H1 (cell line): ENCODE results near the gene ZNF333. TPM values are rescaled to one million over a fixed set of nuclear protein-coding genes. Genes with fewer than 3 reads are reported as not detected.

ENCODE experiments used
- CTCF ChIA-PET: fragments of 300-600 bp; sonication (Branson Sonifier 250); formaldehyde crosslinking; loops from one replicate; lab custom pipeline; 2021; ENCODE audit not compliant: partially characterized antibody; lab: Charles Lee
- POLR2A ChIA-PET: fragments of 300-600 bp; sonication (Branson Sonifier 250); formaldehyde crosslinking; loops from one replicate; lab custom pipeline; 2021; ENCODE audit warnings: inconsistent platforms; ENCODE audit not compliant: partially characterized antibody; lab: Charles Lee
- DNase-seq, 2 experiments: peaks; one replicate each; pipeline versions ENCODE4 v3.0.0 to v3.0.0-alpha.2; 2010 to 2022; ENCODE audit warnings: low spot score in 2 of 2, low read depth in 1 of 2, mixed read lengths in 1 of 2
- FAIRE-seq: peaks from 2 replicates; lab custom pipeline; 2011; peaks lifted over from hg19 to GRCh38; lab: Jason Lieb, UNC
- H2AFZ ChIP-seq: 2 replicates; pipeline ENCODE4 v1.8.1; 2012; ENCODE audit warnings: low read length, inconsistent platforms
- H2AK5ac ChIP-seq: 2 replicates; pipeline ENCODE4 v1.6.1; 2013; ENCODE audit warnings: low read depth, low read length
- H2BK120ac ChIP-seq: replicated peaks from 2 replicates; pipeline ENCODE3; 2013; ENCODE audit warnings: low read depth, low read length, inconsistent platforms
- H2BK12ac ChIP-seq: 2 replicates; pipeline ENCODE4 v1.6.1; 2013; ENCODE audit warnings: low read depth, low read length
- H2BK15ac ChIP-seq: 2 replicates; pipeline ENCODE4 v1.6.1; 2013; ENCODE audit warnings: low read length
- H2BK20ac ChIP-seq: 2 replicates; pipeline ENCODE4 v1.6.1; 2013; ENCODE audit warnings: low read length
- H2BK5ac ChIP-seq: 2 replicates; pipeline ENCODE4 v1.6.1; 2013; ENCODE audit warnings: low read depth, low read length
- H3K14ac ChIP-seq: 2 replicates; pipeline ENCODE4 v1.6.1; 2013; ENCODE audit warnings: inconsistent platforms; ENCODE audit not compliant: insufficient read length
- H3K18ac ChIP-seq: 2 replicates; pipeline ENCODE4 v1.6.1; 2013; ENCODE audit warnings: low read length; ENCODE audit errors: extremely low read depth
- H3K23ac ChIP-seq: 2 replicates; pipeline ENCODE4 v1.6.1; 2013; ENCODE audit warnings: inconsistent platforms; ENCODE audit not compliant: insufficient read length
- H3K23me2 ChIP-seq: 2 replicates; pipeline ENCODE4 v1.6.1; 2013; ENCODE audit warnings: low read depth, low read length
- H3K27ac ChIP-seq: 2 replicates; pipeline ENCODE4 v1.6.1; 2011; ENCODE audit warnings: low read depth, low read length, inconsistent platforms
- H3K27me3 ChIP-seq, 4 experiments: replicated peaks in 1 of 4; 1 replicate in 1 of 4; 2 replicates in 3 of 4; pipeline versions ENCODE4 v1.6.1 to v1.8.1; 2011 to 2013; ENCODE audit warnings: low read length in 3 of 4, mild to moderate bottlenecking in 3 of 4, inconsistent platforms in 2 of 4, mixed read lengths in 2 of 4, moderate library complexity in 1 of 4; ENCODE audit not compliant: control insufficient read depth in 3 of 4, insufficient read depth in 3 of 4; ENCODE audit errors: extremely low read depth in 1 of 4
- H3K36me3 ChIP-seq, 4 experiments: 2 replicates each; pipeline versions ENCODE4 v1.6.1 to v1.8.1; 2011 to 2013; ENCODE audit warnings: mild to moderate bottlenecking in 4 of 4, low read length in 3 of 4, moderate library complexity in 2 of 4, control low read depth in 1 of 4, inconsistent platforms in 1 of 4; ENCODE audit not compliant: insufficient read depth in 4 of 4, control insufficient read depth in 2 of 4
- H3K4ac ChIP-seq: replicated peaks from 2 replicates; pipeline ENCODE3; 2013; ENCODE audit warnings: low read length, low read depth, mixed read lengths, inconsistent platforms; ENCODE audit not compliant: insufficient read length
- H3K4me1 ChIP-seq, 4 experiments: replicated peaks in 1 of 4; 1 replicate in 1 of 4; 2 replicates in 3 of 4; pipeline versions ENCODE4 v1.6.1 to v1.8.1; 2011 to 2013; ENCODE audit warnings: low read length in 3 of 4, inconsistent platforms in 2 of 4, mixed read lengths in 1 of 4; ENCODE audit not compliant: insufficient read depth in 4 of 4, control insufficient read depth in 3 of 4
- H3K4me2 ChIP-seq, 2 experiments: 2 replicates each; pipeline versions ENCODE4 v1.6.1 to v1.8.1; 2011 to 2013; ENCODE audit warnings: low read depth in 2 of 2, low read length in 2 of 2, control low read depth in 1 of 2, inconsistent platforms in 1 of 2, mild to moderate bottlenecking in 1 of 2; ENCODE audit not compliant: insufficient read depth in 1 of 2
- H3K4me3 ChIP-seq, 4 experiments: fragments of 200-600, 300-600 bp in 1 of 4; sonication (generic), shearing (Covaris generic), sonication (Bioruptor Twin) in 1 of 4; 2 replicates each; pipeline versions ENCODE4 v1.5.1 to v1.8.1; 2011 to 2016; ENCODE audit warnings: low read length in 4 of 4, low read depth in 3 of 4, control low read depth in 2 of 4, inconsistent platforms in 2 of 4, mild to moderate bottlenecking in 2 of 4, mixed read lengths in 1 of 4, moderate library complexity in 1 of 4; ENCODE audit not compliant: insufficient read depth in 2 of 4; ENCODE audit errors: extremely low read depth in 1 of 4
- H3K56ac ChIP-seq: replicated peaks from 2 replicates; pipeline ENCODE3; 2013; ENCODE audit warnings: low read depth, mild to moderate bottlenecking, mixed read lengths, low read length, inconsistent platforms; ENCODE audit not compliant: insufficient read length
- H3K79me1 ChIP-seq: 2 replicates; pipeline ENCODE4 v1.6.1; 2013; ENCODE audit warnings: low read depth, low read length, control low read depth
- H3K79me2 ChIP-seq, 2 experiments: 2 replicates each; pipeline versions ENCODE4 v1.6.1 to v1.8.1; 2012 to 2013; ENCODE audit warnings: low read length in 2 of 2, mild to moderate bottlenecking in 2 of 2, inconsistent platforms in 1 of 2; ENCODE audit not compliant: insufficient read depth in 2 of 2, control insufficient read depth in 1 of 2
- H3K9ac ChIP-seq, 4 experiments: replicated peaks in 1 of 4; 1 replicate in 1 of 4; 2 replicates in 3 of 4; pipeline versions ENCODE4 v1.6.1 to v1.8.1; 2011 to 2013; ENCODE audit warnings: low read depth in 3 of 4, low read length in 3 of 4, control low read depth in 2 of 4, mild to moderate bottlenecking in 2 of 4, moderate library complexity in 2 of 4, inconsistent platforms in 1 of 4; ENCODE audit errors: extremely low read depth in 1 of 4
- H3K9me3 ChIP-seq, 2 experiments: 2 replicates each; pipeline versions ENCODE4 v1.6.1 to v1.8.1; 2012 to 2013; ENCODE audit warnings: mild to moderate bottlenecking in 2 of 2, moderate library complexity in 2 of 2, control low read depth in 1 of 2, inconsistent platforms in 1 of 2, low read depth in 1 of 2, low read length in 1 of 2, mixed read lengths in 1 of 2; ENCODE audit not compliant: insufficient read depth in 2 of 2
- H4K20me1 ChIP-seq, 2 experiments: replicated peaks in 1 of 2; 2 replicates each; pipeline versions ENCODE3 to v1.8.1; 2011 to 2013; ENCODE audit warnings: inconsistent platforms in 2 of 2, low read length in 2 of 2, mild to moderate bottlenecking in 1 of 2; ENCODE audit not compliant: insufficient read depth in 2 of 2, control insufficient read depth in 1 of 2
- H4K5ac ChIP-seq: 2 replicates; pipeline ENCODE4 v1.6.1; 2013; ENCODE audit warnings: low read length, low read depth, mixed read lengths, inconsistent platforms; ENCODE audit not compliant: insufficient read length
- H4K8ac ChIP-seq: 2 replicates; pipeline ENCODE4 v1.8.0; 2013; ENCODE audit warnings: mild to moderate bottlenecking, moderate library complexity, low read length, inconsistent platforms; ENCODE audit not compliant: insufficient read depth; ENCODE audit errors: extremely low read depth
- H4K91ac ChIP-seq: replicated peaks from 2 replicates; pipeline ENCODE3; 2013; ENCODE audit warnings: low read length, mixed read lengths, inconsistent platforms; ENCODE audit not compliant: insufficient read length
- BRCA1 ChIP-seq: IDR thresholded peaks from 2 replicates; pipeline ENCODE4 v1.6.1; 2012; ENCODE audit warnings: low read depth, low read length, improper control_type of control experiment
- WGBS, 2 experiments: shearing (Covaris generic) in 1 of 2; methylation state at CpG; one replicate each; pipeline versions ENCODE4 v1.1.6 to v1.1.7; 2013 to 2015; ENCODE audit warnings: low lambda C conversion rate in 2 of 2, mixed read lengths in 2 of 2, inconsistent platforms in 1 of 2, low coverage in 1 of 2, missing lambda C conversion rate in 1 of 2; ENCODE audit not compliant: insufficient replicate concordance in 2 of 2, insufficient coverage in 1 of 2, insufficient read length in 1 of 2; ENCODE audit errors: extremely low coverage in 1 of 2, missing lambda C conversion rate in 1 of 2; 5-methylcytosine and 5-hydroxymethylcytosine counted together
- polyA plus RNA-seq, 7 experiments: library from polyadenylated mRNA; depleted of rRNA in 3 of 7; stranded (reverse) in 5 of 7; unstranded in 2 of 7; fragments of >200 nt in 5 of 7; fragments of 200-250 nt in 2 of 7; gene quantifications; 1 replicate in 5 of 7; 2 replicates in 1 of 7; 4 replicates in 1 of 7; pipeline versions ENCODE4 v1.2.1 to v1.2.3, GENCODE V29; 2011 to 2013; ENCODE audit warnings: missing spikeins in 2 of 7, mixed read lengths in 2 of 7
- total RNA-seq: library from RNA; stranded (reverse); fragmentation: NEBNext Ultra II Directional; extraction: Animal tissue kit (Norgen Biotek cat#: 25700); gene quantifications from 2 replicates; pipeline ENCODE4 v1.2.1, GENCODE V29; 2021

ZNF333 gene
- total and polyA plus RNA-seq, 2 of the 8 experiments (the other 6 are each of a cell fraction or from before 2014, with no cell fraction given): 7.3 to 8.4 TPM

- H3K27ac ChIP-seq: no peak overlapping the region
- no peak overlapping the region for H2BK120ac ChIP-seq
- no peak overlapping the region for H3K18ac ChIP-seq
- H3K4me3 ChIP-seq: no peak overlapping the region
- H3K27me3 ChIP-seq: no peaks in the 10 kb centered on the region
- no peaks in the 10 kb centered on the region for H3K36me3 ChIP-seq
- H2BK12ac ChIP-seq: no peak overlapping the region
- no peak overlapping the region for H2BK5ac ChIP-seq
- H3K56ac ChIP-seq: no peak overlapping the region
- no peak for FAIRE-seq
- H3K23me2 ChIP-seq: no peaks in the 10 kb centered on the region
- no peak overlapping the region for H4K91ac ChIP-seq
- H3K9ac ChIP-seq: no peak overlapping the region
- H3K14ac ChIP-seq: no peak overlapping the region
- no peaks in the 10 kb centered on the region for H3K79me1 ChIP-seq
- H3K23ac ChIP-seq: no peak overlapping the region
- peaks cover 0 to 3% (median 1%) of the 10 kb centered on the region in 4 experiments; a peak in 1 of 7 replicates for H3K4me1 ChIP-seq
- H3K4ac ChIP-seq: no peak overlapping the region
- H2AFZ ChIP-seq: no peak overlapping the region
- no peak overlapping the region for H3K4me2 ChIP-seq
- H3K79me2 ChIP-seq: no peaks in the 10 kb centered on the region
- no peak overlapping the region for H4K8ac ChIP-seq
- WGBS, 2 experiments: 89% methylated on average over 16 of the region's 16 CpGs; no CpG with 5 or more reads in 1 of the 2 experiments
- peak in 1 of 2 experiments; percentile 8 for DNase-seq
- H4K5ac ChIP-seq: no peak overlapping the region
- H2AK5ac ChIP-seq: no peak overlapping the region
- POLR2A ChIA-PET: interaction anchor here (1.1 kb wide), 1 partner anchor 209 kb away, joined by 4 read pairs; no protein-coding TSS in a partner anchor
- no peak overlapping the region for H2BK15ac ChIP-seq
- no peak overlapping the region for H2BK20ac ChIP-seq
- H3K9me3 ChIP-seq: no peaks in the 10 kb centered on the region
- CTCF ChIA-PET: interaction anchor here (0.7 kb wide), 1 partner anchor 630 kb away, joined by 3 read pairs; no protein-coding TSS in a partner anchor
- no peak for TF ChIP-seq BRCA1
- TF ChIP-seq, all 59 proteins: peak for 0
- no peaks in the 10 kb centered on the region for H4K20me1 ChIP-seq
Observed at GRCh38 chr19:14782626-14783409, 93.0 kb downstream of the ZNF333 start.

Other genes with a start within 250 kb of the ZNF333 start
- gene PTGER1, start 214.7 kb upstream of the ZNF333 start, total RNA-seq: 0.38 and 0.41 TPM in 2 replicates
- 0.20 and 0.30 TPM in 2 replicates for gene PTGER1, start 214.7 kb upstream of the ZNF333 start, polyA plus RNA-seq (2011; rRNA removed)
- 65.6 and 68.3 TPM in 2 replicates for gene GIPC1, start 193.9 kb upstream of the ZNF333 start, total RNA-seq
- gene GIPC1, start 193.9 kb upstream of the ZNF333 start, polyA plus RNA-seq (2011; rRNA removed): 72.0 and 100 TPM in 2 replicates
- 62.6 and 62.9 TPM in 2 replicates for gene DNAJB1, start 171.7 kb upstream of the ZNF333 start, total RNA-seq
- gene DNAJB1, start 171.7 kb upstream of the ZNF333 start, polyA plus RNA-seq (2011; rRNA removed): 51.7 and 64.3 TPM in 2 replicates
- gene TECR, start 160.5 kb upstream of the ZNF333 start, total RNA-seq: 172 and 179 TPM in 2 replicates
- 405 and 439 TPM in 2 replicates for gene TECR, start 160.5 kb upstream of the ZNF333 start, polyA plus RNA-seq (2011; rRNA removed)
- 151 and 161 TPM in 2 replicates for gene NDUFB7, start 118.0 kb upstream of the ZNF333 start, total RNA-seq
- gene NDUFB7, start 118.0 kb upstream of the ZNF333 start, polyA plus RNA-seq (2011; rRNA removed): 740 and 777 TPM in 2 replicates
- gene CLEC17A, start 107.0 kb upstream of the ZNF333 start, total RNA-seq: not detected in 2 replicates
- gene CLEC17A, start 107.0 kb upstream of the ZNF333 start, polyA plus RNA-seq (2011; rRNA removed): not detected in 2 replicates
- gene ADGRE3, start 15.2 kb upstream of the ZNF333 start, total RNA-seq: not detected in 2 replicates
- gene ADGRE3, start 15.2 kb upstream of the ZNF333 start, polyA plus RNA-seq (2011; rRNA removed): not detected in 2 replicates
- gene ADGRE2, start 88.5 kb downstream of the ZNF333 start, total RNA-seq: 3.2 and 4.5 TPM in 2 replicates
- 2.0 and 3.7 TPM in 2 replicates for gene ADGRE2, start 88.5 kb downstream of the ZNF333 start, polyA plus RNA-seq (2011; rRNA removed)
- gene OR7A5, start 145.1 kb downstream of the ZNF333 start, total RNA-seq: not detected in 2 replicates
- gene OR7A5, start 145.1 kb downstream of the ZNF333 start, polyA plus RNA-seq (2011; rRNA removed): not detected in 2 replicates
- not detected in 2 replicates for gene OR7C1, start 145.1 kb downstream of the ZNF333 start, total RNA-seq
- gene OR7C1, start 145.1 kb downstream of the ZNF333 start, polyA plus RNA-seq (2011; rRNA removed): not detected in 2 replicates
- gene OR7A10, start 158.9 kb downstream of the ZNF333 start, total RNA-seq: not detected in 2 replicates
- gene OR7A10, start 158.9 kb downstream of the ZNF333 start, polyA plus RNA-seq (2011; rRNA removed): not detected in 2 replicates
- not detected in 2 replicates for gene OR7A17, start 196.1 kb downstream of the ZNF333 start, total RNA-seq
- gene OR7A17, start 196.1 kb downstream of the ZNF333 start, polyA plus RNA-seq (2011; rRNA removed): not detected in 2 replicates